NCI-H2107 treated with DMSO at 0.1 percent for 48 hours (cell line): ENCODE results near the gene PPP6R3.
"Not testable (repeated sequence)": the region's sequence is repeated elsewhere in the genome, so short reads cannot be mapped to it uniquely, and the experiment has no call there.

Experiments
- DNase-seq: peaks from one replicate; lab custom pipeline; 2025; ENCODE audit not compliant: unreplicated experiment; lab: John Stamatoyannopoulos, UW

PPP6R3 gene

DNA sequence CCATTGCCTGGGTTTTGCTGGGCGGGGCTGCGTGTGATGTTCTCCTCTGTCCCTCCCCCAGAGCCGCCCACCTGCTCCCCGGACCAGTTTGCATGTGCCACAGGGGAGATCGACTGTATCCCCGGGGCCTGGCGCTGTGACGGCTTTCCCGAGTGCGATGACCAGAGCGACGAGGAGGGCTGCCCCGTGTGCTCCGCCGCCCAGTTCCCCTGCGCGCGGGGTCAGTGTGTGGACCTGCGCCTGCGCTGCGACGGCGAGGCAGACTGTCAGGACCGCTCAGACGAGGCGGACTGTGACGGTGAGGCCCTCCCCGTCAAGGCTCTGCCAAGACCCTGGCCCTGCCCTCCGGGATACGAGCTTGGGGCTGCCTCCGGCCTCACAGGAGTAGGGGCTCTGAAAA lies 27.0 kb upstream of the PPP6R3 start:
- DNase-seq = no peak

DNA sequence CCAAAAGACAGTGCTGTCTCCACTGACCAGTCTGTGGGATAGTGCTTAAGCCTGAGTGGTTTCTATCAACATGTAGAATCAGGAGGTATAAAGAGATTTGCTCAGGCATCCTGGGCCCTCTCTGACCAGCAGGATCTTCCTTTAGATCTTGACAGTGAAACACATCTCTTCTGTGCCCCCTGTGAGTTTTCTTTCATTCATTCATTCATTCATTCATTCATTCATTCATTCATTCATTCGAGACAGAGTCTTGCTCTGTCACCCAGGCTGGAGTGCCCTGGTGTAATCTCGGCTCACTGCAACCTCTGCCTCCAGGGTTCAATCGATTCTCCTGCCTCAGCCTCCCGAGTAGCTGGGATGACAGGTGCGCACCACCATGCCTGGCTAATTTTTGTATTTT lies 26.4 kb upstream of the PPP6R3 start:
- DNase-seq = not testable (repeated sequence)

DNA sequence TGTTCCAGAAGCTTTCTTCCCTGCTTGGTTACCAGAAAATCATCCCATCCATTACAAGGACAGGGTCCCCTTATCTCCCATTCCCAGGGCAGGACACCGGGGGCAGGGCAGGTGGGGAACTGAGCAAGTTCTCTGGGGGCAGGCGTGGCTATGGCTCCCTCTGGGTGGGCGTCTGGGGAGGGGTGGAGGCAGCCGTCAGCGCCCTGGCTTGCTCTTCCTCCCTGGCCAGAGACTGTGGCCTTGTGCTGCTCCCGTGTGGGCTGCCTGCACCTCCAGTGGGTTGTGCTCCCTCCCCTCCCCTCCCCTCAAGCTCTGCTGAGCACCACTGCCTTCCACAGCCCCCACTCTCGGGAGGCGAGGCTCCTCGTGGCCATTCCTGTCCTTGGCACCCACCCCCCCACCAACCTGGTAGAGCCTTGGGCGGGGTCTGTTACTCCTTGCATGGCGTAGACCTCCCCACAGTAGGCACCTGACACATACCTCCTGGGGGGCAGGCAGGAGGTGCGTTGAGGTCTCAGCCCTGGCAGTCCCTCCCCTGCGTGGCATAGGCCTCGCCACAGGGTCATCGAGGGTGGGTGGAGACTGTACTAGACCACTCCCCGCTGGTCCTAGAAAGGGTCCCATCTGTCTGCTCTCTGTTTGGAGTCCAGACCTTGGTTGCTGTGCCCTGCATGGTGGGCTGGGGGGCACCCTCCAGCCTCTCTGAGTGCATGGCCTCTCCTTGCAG lies 24.2 kb upstream of the PPP6R3 start:
- DNase-seq = no peak

DNA sequence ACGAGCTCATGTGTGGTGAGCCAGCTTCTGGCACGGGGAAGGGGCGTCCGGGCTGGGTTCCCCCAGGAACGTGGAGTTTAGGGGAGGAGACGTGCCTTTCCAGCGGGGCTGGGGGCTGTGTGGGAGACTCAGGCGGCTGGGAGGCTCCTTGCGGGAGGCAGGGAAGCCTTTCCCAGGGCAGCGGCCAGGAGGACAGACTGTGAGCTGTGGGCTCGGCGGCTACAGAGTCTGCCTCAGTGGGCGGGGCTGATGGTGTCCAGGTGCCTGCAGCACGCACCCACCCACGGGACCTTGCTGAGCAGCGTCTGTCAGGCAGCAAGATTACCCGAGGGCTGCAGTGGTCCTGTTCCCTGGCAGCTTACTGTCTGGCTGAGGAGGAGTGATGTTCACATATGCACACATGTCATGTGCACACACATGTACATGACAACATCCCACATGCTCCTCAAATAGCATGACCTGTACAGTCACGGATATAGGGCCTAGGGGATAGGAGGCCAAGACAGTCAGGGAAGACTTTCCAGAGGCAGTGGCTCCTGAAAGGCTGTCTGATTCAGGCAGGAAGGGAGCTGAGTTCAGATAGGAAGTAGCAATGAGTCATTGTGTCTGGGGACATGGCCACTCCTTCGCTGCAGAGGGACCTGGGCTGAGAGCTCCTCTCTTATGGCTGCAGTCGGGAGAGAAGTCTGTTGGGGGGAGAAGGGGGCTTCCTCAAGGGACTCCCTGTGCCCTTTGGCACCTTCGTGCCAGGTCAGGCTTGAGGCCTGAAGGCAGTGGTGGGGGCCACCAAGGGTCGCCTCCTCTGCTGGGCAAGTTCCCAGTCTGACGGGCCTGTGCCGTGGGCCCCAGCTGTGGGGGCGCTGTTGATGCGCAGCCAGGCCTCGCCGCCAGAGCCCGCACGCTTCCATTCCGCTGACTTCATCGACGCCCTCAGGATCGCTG lies 23.3 kb upstream of the PPP6R3 start:
- DNase-seq = no peak

DNA sequence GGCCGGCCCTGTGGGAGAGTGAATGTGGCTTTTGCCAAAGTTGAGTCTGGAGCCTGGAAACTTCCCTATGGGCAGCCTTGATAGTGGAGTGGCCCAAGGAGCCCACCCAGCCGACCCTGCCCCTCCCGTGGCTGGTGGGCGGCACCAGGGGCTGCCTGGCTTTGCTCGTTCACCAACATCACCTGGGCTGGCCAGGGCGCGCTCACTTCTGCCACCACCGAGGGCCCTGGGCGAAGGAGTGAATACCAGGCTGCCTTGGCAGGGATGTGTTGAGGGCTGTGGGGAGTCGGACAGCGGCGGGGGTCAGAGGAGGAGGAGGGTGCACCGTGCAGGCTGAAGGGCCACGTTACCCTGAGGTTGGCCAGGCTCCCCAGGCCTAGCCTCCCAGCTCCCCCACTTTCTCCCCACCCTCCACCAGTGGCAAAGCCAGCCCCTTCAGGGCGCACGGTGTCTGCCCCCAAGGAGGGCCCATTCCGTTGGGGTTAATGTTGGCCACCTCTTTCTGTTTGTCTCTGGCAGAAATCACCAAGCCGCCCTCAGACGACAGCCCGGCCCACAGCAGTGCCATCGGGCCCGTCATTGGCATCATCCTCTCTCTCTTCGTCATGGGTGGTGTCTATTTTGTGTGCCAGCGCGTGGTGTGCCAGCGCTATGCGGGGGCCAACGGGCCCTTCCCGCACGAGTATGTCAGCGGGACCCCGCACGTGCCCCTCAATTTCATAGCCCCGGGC lies 22.5 kb upstream of the PPP6R3 start:
- DNase-seq = no peak

DNA sequence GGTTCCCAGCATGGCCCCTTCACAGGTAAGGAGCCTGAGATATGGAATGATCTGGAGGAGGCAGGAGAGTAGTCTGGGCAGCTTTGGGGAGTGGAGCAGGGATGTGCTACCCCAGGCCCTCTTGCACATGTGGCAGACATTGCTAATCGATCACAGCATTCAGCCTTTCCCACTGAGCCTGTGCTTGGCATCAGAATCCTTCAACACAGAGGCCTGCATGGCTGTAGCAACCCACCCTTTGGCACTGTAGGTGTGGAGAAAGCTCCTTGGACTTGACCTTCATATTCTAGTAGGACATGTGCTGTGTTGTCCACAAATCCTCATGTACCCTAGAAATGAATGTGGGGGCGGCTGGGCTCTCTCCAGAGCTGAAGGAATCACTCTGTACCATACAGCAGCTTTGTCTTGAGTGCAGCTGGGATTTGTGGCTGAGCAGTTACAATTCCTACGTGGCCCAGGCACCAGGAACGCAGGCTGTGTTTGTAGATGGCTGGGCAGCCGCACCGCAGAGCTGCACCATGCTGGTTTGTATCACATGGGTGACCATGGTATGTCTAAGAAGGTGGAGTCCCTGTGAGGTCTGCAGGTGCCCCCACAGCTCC lies 21.8 kb upstream of the PPP6R3 start:
- peak; percentile 5 for DNase-seq

- no peak for DNase-seq
Observed at GRCh38 chr11:68439355-68440065, 21.0 kb upstream of the PPP6R3 start.

GRCh38 chr11:68440224-68440623 lies 20.3 kb upstream of the PPP6R3 start:
- no peak for DNase-seq

- peak; percentile 37 for DNase-seq
Observed at GRCh38 chr11:68441466-68442230, 18.9 kb upstream of the PPP6R3 start.

GRCh38 chr11:68442433-68442832 lies 18.1 kb upstream of the PPP6R3 start:
- no peak for DNase-seq

DNA sequence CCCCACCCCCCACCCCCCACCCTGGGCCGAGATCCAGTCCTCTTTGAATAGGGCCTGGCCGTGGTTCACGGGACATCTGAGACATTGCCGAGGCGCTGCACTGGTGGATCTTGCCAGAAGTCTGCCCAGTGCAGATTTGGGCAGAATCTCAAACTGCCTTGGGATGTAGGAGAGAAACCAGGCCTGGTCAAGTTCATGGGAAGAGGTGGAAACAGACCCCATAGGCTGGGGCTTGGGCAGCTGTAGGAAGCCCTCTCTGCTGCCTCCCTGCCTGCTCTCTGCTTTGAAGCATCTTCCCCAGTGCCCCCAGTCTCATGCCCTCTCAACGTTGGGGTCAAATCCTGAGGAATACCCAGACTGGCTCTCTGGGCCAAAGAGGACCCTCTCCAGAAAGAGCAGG lies 16.0 kb upstream of the PPP6R3 start:
- DNase-seq = no peak

DNA sequence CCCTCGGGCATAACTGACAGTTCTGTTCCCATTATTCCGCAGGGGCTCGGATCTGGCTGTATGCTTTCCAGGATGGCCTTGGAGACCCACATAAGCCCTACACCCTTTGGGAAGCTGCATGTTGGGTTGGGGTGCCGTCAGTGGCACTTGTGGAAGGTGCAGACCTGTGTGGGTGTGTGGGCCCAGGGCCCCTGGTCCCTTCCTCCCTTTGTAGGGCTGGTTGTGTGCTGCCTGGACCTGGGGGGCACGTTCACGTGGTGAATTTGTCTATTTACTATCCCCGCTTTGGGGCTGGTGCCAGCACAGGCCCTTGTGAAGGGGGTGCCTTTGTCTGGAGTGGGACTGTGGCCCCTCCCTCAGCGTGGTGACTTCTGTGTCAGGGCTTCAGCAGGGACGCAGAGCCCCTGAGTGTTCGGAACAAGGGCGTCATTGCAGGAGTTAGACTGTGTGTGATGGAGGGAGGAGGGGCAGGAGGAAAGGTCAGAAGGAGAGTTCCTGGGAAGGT lies 15.0 kb upstream of the PPP6R3 start:
- no peak for DNase-seq

DNA sequence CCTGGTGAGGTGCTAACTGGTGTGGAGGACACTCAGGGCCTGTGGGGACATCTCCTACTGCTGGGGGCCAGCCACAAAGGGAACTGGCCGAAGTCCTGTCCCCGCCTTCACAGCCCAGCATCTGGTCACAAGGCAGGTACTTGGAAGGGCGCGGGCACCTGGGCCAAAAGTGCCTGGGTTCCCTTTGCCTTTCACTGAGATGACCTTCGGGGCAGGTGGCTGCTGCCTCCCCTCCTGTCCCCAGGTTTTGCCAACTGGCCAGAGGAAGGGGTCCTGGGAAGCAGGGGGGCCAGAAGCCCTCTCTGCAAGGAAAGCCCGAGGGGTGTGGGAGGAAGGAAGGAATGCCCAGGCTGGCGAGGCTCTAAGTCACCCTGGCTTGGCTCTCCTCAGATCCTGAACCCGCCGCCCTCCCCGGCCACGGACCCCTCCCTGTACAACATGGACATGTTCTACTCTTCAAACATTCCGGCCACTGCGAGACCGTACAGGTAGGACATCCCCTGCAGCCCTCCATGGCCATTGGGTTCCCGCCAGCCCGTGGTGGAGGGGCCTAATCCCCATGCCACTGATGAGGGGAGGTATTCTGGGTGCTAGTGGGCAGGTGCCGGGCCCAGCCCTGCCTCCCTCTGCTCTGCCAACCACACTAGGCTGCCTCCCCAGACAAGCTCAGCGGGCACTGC lies 14.4 kb upstream of the PPP6R3 start:
- DNase-seq = no peak

DNA sequence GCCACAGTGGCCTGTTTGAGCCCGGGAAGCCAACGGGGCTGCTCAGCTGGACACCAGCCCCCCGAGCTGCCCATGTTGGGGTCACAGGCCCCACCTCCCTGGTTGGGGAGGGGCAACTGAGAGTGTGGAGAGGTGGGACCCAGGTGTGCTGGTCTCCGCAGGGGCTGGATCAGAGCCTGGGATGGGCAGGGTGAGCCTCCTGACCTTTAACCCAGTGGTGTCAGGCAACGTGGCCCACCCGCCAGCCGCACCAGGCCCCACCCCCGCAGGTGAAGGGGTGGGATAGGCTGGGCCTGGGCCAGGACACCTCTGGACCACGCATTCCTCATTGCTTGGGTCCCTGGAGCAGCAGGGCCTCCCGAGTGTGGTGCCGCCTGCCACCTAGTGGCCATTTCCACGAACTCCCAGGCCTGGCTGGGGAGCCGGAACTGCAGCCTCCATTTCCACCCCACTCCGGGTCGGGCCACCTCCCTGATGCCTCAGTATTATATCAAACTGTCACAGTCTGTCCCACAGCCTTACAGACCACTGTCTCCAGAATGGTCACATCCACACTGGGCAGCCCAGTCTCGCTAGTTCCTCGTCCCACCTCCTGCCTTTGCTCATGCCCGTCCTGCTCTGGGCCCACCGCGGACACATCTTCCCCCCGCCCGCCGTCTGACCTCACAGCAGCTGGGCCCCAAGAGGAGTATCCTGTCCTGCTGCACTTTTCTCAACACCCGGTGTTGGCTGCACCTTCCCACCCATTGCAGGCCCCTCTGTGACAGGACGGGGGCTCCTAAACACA lies 13.3 kb upstream of the PPP6R3 start:
- DNase-seq = peak; percentile 9

DNA sequence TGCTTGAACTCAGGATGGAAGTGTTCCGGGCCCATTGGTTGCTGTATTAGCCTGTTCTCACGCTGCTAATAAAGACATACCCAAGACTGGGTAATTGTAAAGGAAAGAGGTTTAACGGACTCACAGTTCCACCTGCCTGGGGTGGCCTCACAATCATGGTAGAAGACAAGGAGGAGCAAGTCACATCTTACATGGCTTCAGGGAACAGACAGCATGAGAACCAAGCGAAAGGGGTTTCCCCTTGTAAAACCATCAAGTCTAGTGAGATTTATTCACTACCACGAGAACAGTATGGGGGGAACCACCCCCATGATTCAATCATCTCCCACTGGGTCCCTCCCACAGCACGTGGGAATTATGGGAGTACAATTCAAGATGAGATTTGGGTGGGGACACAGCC lies 12.6 kb upstream of the PPP6R3 start:
- DNase-seq = not testable (repeated sequence)

DNA sequence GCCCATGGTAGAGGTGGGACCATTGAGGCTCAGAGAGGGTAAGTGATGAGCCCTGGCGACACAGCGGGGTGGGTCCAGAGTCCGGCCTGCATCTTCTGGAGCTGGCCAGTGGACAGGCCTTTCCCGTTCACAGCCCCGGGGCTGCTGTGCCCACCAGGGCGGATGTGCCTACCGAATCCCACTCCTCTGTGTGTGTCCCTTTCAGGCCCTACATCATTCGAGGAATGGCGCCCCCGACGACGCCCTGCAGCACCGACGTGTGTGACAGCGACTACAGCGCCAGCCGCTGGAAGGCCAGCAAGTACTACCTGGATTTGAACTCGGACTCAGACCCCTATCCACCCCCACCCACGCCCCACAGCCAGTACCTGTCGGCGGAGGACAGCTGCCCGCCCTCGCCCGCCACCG lies 11.9 kb upstream of the PPP6R3 start:
- no peak for DNase-seq

DNA sequence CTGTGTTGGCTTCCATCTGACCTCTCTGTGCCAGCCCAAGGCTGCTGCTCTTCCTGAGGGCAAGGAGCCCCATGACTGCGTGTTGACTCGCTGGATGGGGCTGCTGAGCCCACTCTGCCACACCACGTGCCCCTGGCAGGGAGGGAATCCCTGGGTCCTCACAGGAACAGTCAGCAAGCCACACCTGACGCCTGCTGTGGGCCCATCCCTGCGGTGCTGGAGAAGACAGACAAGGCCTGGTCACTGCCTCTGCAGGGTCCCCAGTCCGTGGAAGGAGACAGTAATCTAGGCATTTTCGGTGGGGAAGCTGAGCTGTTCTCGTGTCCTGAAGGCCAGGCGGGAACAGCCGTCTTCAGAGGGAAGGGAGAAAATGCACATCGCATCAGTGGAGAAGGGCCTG lies 10.6 kb upstream of the PPP6R3 start:
- DNase-seq = no peak

DNA sequence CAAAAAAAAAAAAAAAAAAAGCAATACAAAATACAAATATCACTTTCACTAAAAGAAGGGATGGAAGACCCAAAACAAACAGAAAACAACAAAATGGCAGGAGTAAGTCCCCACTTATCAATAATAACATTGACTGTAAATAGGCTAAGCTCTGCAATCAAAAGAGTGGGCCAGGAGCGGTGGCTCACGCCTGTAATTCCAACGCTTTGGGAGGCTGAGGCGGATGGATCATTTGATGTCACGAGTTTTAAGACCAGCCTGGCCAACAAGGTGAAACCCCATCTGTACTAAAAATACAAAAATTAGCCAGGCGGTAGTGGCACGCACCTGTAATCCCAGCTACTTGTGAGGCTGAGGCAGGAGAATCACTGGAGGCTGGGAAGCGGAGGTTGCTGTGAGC lies 9.8 kb upstream of the PPP6R3 start:
- no peak for DNase-seq
